Esophagus squamous epithelium (tissue), 5 donors: ENCODE results near the gene COPS9. TPM values are rescaled to one million over a fixed set of nuclear protein-coding genes. Genes with fewer than 3 reads are reported as not detected.

Experiments
- DNase-seq: peaks from one replicate; lab custom pipeline; 2025; lab: John Stamatoyannopoulos, UW
- H3K27ac ChIP-seq, 4 donors: fragments of 200-600 bp; sonication (generic); one replicate each; pipeline ENCODE4 v1.5.1; 2016 to 2019; ENCODE audit warnings: mild to moderate bottlenecking in 1 of 4
- H3K27me3 ChIP-seq, 4 donors: fragments of 200-600 bp; sonication (generic); 1 replicate in 3 of 4; 2 replicates in 1 of 4; pipeline versions ENCODE4 v1.5.1 to v1.6.0; 2017 to 2021; ENCODE audit warnings: antibody characterized with exemption in 1 of 4
- H3K36me3 ChIP-seq, 3 donors: fragments of 200-600 bp; sonication (generic); one replicate each; pipeline ENCODE4 v1.5.1; 2016 to 2019
- H3K4me1 ChIP-seq, 3 donors: fragments of 200-600 bp; sonication (generic); one replicate each; pipeline ENCODE4 v1.5.1; 2017 to 2019
- H3K4me3 ChIP-seq, 4 donors: fragments of 200-600 bp; sonication (generic); 1 replicate in 3 of 4; 2 replicates in 1 of 4; pipeline ENCODE4 v1.5.1; 2016 to 2019; ENCODE audit warnings: mild to moderate bottlenecking in 2 of 4, moderate library complexity in 1 of 4
- H3K9me3 ChIP-seq, 3 donors: fragments of 200-600 bp; sonication (generic); one replicate each; pipeline ENCODE4 v1.5.1; 2016 to 2019
- POLR2A ChIP-seq, 4 donors: fragments of 450-650 bp; IDR thresholded peaks; one replicate each; pipeline ENCODE4 v1.6.1; 2017; ENCODE audit warnings: antibody characterized with exemption in 4 of 4, mild to moderate bottlenecking in 4 of 4, moderate library complexity in 3 of 4
- WGBS, 2 donors: methylation state at CpG; one replicate each; pipeline ENCODE4 v1.1.5; 2018; 5-methylcytosine and 5-hydroxymethylcytosine counted together
- intact Hi-C: fragments of 100-400 bp; cut with DNase I; formaldehyde crosslinking; loops from one replicate; pipeline ENCODE4 v1.15.0; 2022
- total RNA-seq, 4 donors: library from RNA; depleted of rRNA; stranded (reverse); fragments of >200 nt; gene quantifications; one replicate each; pipeline ENCODE4 v1.1.0, GENCODE V29; 2016
- TF ChIP-seq, protein P1 (sequence below), 6 experiments: fragments of 450-650 bp in 4 of 6; fragments of 200-600 bp in 2 of 6; sonication (generic) in 2 of 6; IDR thresholded peaks; one replicate each; pipeline ENCODE4 v1.5.1; 2016 to 2019; ENCODE audit warnings: antibody characterized with exemption in 6 of 6, mild to moderate bottlenecking in 4 of 6, moderate library complexity in 4 of 6
- donor health status: DM: yes; HTN: yes; CAD: no.

The COPS9 gene
- total RNA-seq, 4 donors from 2014 or later = 103 to 225 (median 195) TPM

DNA sequence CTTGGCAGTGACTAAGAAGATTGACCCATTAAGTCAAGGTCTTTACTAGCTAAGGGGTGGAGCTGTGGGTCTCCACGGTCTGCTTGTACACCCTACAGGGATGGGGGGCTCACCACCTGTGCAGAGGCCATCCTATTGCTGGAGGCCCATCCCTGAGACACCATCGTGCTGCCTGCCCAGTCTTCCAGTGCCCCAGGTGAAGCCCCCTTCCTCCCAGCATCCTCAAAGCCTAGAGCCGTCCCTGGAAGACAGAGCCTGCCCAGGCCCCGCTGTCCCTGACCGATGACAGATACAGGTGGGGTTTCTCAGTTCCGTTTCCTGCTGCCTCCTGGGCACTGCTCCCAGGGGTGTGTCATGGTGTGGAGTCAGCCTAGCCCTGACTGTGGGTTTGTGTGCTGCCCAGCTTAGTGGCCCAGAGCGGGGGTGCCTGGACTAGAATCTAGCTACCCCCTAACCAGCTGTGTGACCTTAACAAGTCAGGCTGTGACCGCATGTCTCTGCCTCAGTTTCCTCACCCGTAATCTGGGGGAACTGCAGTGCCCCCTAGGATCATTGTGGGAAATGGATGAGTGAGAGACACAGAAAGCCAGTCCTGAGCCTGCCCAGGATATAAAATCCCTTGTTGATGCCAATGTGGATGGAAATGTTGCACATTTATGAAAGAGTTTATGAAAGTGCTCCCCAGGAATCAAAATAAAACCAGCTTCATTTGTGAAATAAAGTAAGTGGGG lies 2.3 kb upstream of the COPS9 start:
- intact Hi-C loops = no loop called here
- no peak for DNase-seq
- Histone ChIP-seq H3K9me3 (no peaks in the 10 kb centered on the region), H3K4me3 (no peak overlapping the region), H3K4me1 (peaks cover 14 to 27% (median 22%) of the 10 kb centered on the region in 3 donors), H3K36me3 (peaks cover 0 to 5% (median 0%) of the 10 kb centered on the region in 3 donors), H3K27ac (no peak overlapping the region), H3K27me3 (peaks cover 0 to 12% (median 0%) of the 10 kb centered on the region in 4 donors)
- TF ChIP-seq POLR2A (IDR thresholded peaks at IDR 0.05) = no peak
- TF ChIP-seq, protein P1, sequence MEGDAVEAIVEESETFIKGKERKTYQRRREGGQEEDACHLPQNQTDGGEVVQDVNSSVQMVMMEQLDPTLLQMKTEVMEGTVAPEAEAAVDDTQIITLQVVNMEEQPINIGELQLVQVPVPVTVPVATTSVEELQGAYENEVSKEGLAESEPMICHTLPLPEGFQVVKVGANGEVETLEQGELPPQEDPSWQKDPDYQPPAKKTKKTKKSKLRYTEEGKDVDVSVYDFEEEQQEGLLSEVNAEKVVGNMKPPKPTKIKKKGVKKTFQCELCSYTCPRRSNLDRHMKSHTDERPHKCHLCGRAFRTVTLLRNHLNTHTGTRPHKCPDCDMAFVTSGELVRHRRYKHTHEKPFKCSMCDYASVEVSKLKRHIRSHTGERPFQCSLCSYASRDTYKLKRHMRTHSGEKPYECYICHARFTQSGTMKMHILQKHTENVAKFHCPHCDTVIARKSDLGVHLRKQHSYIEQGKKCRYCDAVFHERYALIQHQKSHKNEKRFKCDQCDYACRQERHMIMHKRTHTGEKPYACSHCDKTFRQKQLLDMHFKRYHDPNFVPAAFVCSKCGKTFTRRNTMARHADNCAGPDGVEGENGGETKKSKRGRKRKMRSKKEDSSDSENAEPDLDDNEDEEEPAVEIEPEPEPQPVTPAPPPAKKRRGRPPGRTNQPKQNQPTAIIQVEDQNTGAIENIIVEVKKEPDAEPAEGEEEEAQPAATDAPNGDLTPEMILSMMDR (IDR thresholded peaks at IDR 0.05) = no peak
- WGBS, 2 donors = 52 to 57% methylated on average over 2 to 5 of the region's 9 CpGs

DNA sequence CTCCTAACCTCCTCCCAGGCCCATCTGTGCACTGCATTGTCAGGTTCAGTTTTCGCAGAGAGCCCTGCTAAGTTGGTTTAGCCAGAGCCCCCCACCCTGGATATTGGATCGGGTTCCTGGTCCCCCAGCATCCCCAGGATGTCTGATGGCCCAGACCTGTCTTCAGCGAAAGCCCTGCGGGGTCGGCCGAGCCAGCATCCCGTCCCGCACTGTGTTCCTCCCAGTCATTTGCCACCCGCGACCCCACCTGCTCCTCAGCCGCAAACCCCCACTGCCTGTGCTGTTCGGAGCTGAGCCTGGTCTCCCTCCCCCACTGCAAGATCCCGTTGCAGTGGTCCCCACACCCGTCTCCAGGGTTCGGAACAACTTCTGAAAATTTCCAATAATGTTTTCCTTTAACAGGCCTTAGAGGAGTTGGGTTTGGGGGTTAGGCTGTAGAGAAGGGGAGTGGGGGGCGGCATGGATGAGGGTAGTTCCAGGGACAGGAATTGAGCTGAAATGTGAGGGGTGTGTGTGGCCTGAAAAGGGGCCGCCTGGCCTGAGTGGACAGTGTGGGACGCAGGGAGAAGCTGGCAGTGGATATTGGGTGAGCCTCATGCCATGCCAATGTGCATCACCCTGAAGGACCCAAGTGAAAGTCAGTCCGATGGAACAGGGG lies 1.6 kb upstream of the COPS9 start:
- DNase-seq = no peak
- intact Hi-C loops = no loop called here
- H3K27ac ChIP-seq = no peak overlapping the region
- peaks cover 0 to 5% (median 0%) of the 10 kb centered on the region in 4 donors for H3K27me3 ChIP-seq
- H3K36me3 ChIP-seq = peaks cover 0 to 12% (median 2%) of the 10 kb centered on the region in 3 donors
- TF ChIP-seq POLR2A (IDR thresholded peaks at IDR 0.05) = no peak
- H3K4me3 ChIP-seq = no peak overlapping the region
- H3K4me1 ChIP-seq = peaks cover 14 to 26% (median 22%) of the 10 kb centered on the region in 3 donors
- no peaks in the 10 kb centered on the region for H3K9me3 ChIP-seq
- 88 to 90% methylated on average over 16 to 17 of the region's 19 CpGs for WGBS, 2 donors

- Histone ChIP-seq H3K36me3 (peaks cover 0 to 22% (median 10%) of the 10 kb centered on the region in 3 donors), H3K27me3 (peaks cover 0 to 3% (median 0%) of the 10 kb centered on the region in 4 donors), H3K27ac (peak overlapping the region in 3 of 4 donors; percentile 72 to 82 (median 80)), H3K4me1 (peaks cover 14 to 26% (median 22%) of the 10 kb centered on the region in 3 donors), H3K9me3 (no peaks in the 10 kb centered on the region), H3K4me3 (peak overlapping the region; percentile 63 to 89 (median 72))
- intact Hi-C loops = no loop called here
- no peak for DNase-seq
- WGBS, 2 donors = 43 to 45% methylated on average over 24 of the region's 36 CpGs
- TF ChIP-seq POLR2A (IDR thresholded peaks at IDR 0.05) = no peak
- TF ChIP-seq, protein P1 (IDR thresholded peaks at IDR 0.05) = no peak
These were observed 677 bp upstream of the COPS9 start for GRCh38 chr2:240136671-240137292.

DNA sequence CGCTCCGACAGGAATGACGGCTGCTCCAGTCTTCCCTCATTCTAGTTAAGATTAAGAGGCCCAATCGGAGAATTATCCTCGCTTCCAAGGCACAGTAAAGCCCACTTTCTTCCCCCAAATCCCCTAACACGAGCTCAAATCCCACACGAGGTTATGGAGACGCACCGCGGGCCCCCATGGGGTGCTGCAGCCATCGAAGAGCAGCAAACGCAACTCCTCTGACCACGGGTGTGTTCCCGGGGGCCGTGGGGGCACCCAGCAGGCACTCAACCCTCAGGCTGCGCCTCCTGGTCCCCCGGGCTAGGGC lies 446 bp downstream of the COPS9 start:
- no peaks in the 10 kb centered on the region for H3K27me3 ChIP-seq
- DNase-seq = no peak
- peaks cover 0 to 33% (median 16%) of the 10 kb centered on the region in 3 donors for H3K36me3 ChIP-seq
- H3K9me3 ChIP-seq = no peaks in the 10 kb centered on the region
- WGBS, 2 donors = 1 to 5% methylated on average over 5 to 16 of the region's 17 CpGs
- TF ChIP-seq, protein P1 (IDR thresholded peaks at IDR 0.05) = no peak
- TF ChIP-seq POLR2A (IDR thresholded peaks at IDR 0.05) = no peak
- intact Hi-C loops = no loop called here
- peak overlapping the region; percentile 38 to 82 (median 76) for H3K27ac ChIP-seq
- H3K4me1 ChIP-seq = peaks cover 14 to 26% (median 22%) of the 10 kb centered on the region in 3 donors
- H3K4me3 ChIP-seq = peak overlapping the region; percentile 63 to 89 (median 72)

DNA sequence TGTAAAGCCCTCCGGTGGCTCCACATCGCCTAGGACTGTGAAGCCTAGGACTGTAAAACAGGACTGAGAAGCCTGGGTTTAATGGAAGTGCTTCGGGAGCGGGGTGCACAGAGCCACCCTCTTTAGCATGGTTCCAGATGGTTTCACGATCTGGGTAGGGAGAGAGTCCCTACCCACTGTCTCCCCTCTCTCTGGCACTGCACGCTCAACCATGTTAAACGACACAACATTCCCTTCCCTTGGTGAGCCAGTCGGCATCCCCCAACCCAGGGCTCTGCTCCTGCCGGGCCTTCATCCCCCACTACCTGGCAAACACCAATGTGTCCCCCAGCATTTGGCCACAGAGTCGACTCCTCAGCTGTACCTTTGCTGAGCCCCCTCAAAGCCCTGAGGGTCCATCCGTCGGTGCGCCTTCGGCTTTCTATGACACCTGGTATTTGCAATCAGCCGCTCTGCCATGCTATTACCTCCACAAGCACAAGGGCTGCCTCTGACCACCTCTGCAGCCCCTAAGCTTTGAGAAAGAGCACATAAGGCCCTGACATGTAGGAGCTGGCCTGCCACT lies 1.1 kb downstream of the COPS9 start:
- DNase-seq = no peak
- intact Hi-C loops = no loop called here
- Histone ChIP-seq H3K27ac (peak overlapping the region in 3 of 4 donors; percentile 72 to 82 (median 80)), H3K36me3 (peaks cover 5 to 39% (median 19%) of the 10 kb centered on the region in 3 donors), H3K4me1 (peaks cover 14 to 26% (median 22%) of the 10 kb centered on the region in 3 donors), H3K9me3 (no peaks in the 10 kb centered on the region), H3K27me3 (no peaks in the 10 kb centered on the region), H3K4me3 (peak overlapping the region; percentile 63 to 89 (median 72))
- TF ChIP-seq POLR2A (IDR thresholded peaks at IDR 0.05) = no peak
- TF ChIP-seq, protein P1 (IDR thresholded peaks at IDR 0.05) = no peak
- 81 to 87% methylated on average over 13 to 15 of the region's 15 CpGs for WGBS, 2 donors
